Heart left ventricle (tissue), 13 donors: ENCODE measurements around the gene PLPPR5.

Source experiments
- POLR2A ChIP-seq, 2 donors: fragments of 450-650 bp; IDR thresholded peaks; one replicate each; pipeline ENCODE4 v1.6.1; 2017; ENCODE audit warnings: antibody characterized with exemption in 2 of 2, mild to moderate bottlenecking in 2 of 2, moderate library complexity in 2 of 2
- TF ChIP-seq, protein P1 (sequence below), 12 donors: fragments of 200-600 bp; sonication (generic) in 4 of 12; IDR thresholded peaks; one replicate each; pipeline versions ENCODE4 v1.5.0 to v1.8.0; 2018 to 2022; ENCODE audit warnings: antibody characterized with exemption in 12 of 12, mild to moderate bottlenecking in 5 of 12
- donor health status: ischemic (EF 13 %, LVEDD 7.1; RV severe dilation, severe dysfunction).
- donor health status: DM: no; HTN: yes; CAD: no.
- donor health status: DM: no; HTN: no; CAD: no.
- donor health status: ischemic (EF 25% LVEDD 6.9; RV normal size, moderate dysfunction).
- donor health status: ischemic (EF 25% LVEDD 5.7; RV mildly dilated, moderate dysfunction).
- donor health status: ischemic (EF 35%, LVEDD 5.7; RV mildly dilated, moderate dysfunction).
- donor health status: nonischemic (EF 11% LVEDD 7.7; RV severe dilation, severe dysfunction).
- donor health status: DM: yes; HTN: yes; CAD: no.
- donor health status: PGD.
- donor health status: ischemic (EF 29% LVEDD 5.4; RV normal size, mild dysfunction).
- donor health status: nonischemic (EF 23%, LVEDD 6.1; RV moderate dilation, normal function).

DNA sequence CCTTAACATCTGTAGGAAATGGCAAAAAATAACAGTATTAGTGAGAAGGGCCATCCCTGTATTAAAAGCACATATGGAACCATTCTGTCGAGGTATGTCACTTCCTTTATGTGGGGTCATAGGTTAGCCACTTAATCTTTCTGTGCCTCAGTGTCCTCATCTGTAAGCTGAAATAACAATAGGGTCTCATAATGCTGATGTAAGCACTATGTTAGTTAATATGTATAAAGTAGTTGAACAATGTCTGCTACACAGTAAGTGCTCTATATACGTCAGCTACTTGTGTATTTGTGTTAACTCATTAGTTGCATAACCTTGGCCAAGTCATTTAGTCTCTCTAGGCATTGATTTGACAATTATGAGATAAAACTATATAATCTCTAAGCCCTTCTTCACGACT, 11.8 kb downstream of the PLPPR5 start:
- no peak for TF ChIP-seq POLR2A (IDR thresholded peaks at IDR 0.05)
- TF ChIP-seq, protein P1, sequence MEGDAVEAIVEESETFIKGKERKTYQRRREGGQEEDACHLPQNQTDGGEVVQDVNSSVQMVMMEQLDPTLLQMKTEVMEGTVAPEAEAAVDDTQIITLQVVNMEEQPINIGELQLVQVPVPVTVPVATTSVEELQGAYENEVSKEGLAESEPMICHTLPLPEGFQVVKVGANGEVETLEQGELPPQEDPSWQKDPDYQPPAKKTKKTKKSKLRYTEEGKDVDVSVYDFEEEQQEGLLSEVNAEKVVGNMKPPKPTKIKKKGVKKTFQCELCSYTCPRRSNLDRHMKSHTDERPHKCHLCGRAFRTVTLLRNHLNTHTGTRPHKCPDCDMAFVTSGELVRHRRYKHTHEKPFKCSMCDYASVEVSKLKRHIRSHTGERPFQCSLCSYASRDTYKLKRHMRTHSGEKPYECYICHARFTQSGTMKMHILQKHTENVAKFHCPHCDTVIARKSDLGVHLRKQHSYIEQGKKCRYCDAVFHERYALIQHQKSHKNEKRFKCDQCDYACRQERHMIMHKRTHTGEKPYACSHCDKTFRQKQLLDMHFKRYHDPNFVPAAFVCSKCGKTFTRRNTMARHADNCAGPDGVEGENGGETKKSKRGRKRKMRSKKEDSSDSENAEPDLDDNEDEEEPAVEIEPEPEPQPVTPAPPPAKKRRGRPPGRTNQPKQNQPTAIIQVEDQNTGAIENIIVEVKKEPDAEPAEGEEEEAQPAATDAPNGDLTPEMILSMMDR (IDR thresholded peaks at IDR 0.05): no peak
